ENCODE measurements around the gene ZSCAN25.

GRCh38 chr7:99623702-99624447 lies 7.1 kb downstream of the ZSCAN25 start:
- TF ChIP-seq POLR2A (IDR thresholded peaks at IDR 0.05) (no peak), CTCF (IDR thresholded peaks at IDR 0.05) (no peak)

Data from testis (tissue), 2 donors.